Measurements from ENCODE around the gene CBFB. TPM values are rescaled to one million over a fixed set of nuclear protein-coding genes. Genes with fewer than 3 reads are reported as not detected.

Gene CBFB
- total RNA-seq, 1 donor from 2014 or later = 64.5 TPM

- DNase-seq (ENCODE audit: low read depth) = no peak
- peak overlapping the region; percentile 73 for H3K4me3 ChIP-seq (ENCODE audit: low read depth, low read length)
Measured at GRCh38 chr16:67108931-67109406, 80.0 kb downstream of the CBFB start.

GRCh38 chr16:67109407-67110135, 80.6 kb downstream of the CBFB start, which contains the start of gene PHAF1:
Gene PHAF1, plus strand, starts transcription at chr16:67109941. Its CDS starts 235 bp downstream, at chr16:67110176.
- peak; percentile 53 for DNase-seq (ENCODE audit: low read depth)
- no peaks in the 10 kb centered on the region for H3K27me3 ChIP-seq (ENCODE audit: control insufficient read depth, insufficient read depth, low read length)
- TF ChIP-seq CTCF (IDR thresholded peaks at IDR 0.05; ENCODE audit: insufficient read depth, low read length, poor library complexity, severe bottlenecking) = no peak

More at GRCh38 chr16:67108931-67109406, 80.0 kb downstream of the CBFB start:
- no peaks in the 10 kb centered on the region for H3K36me3 ChIP-seq (ENCODE audit: control insufficient read depth, insufficient read depth, low read length)
- no peak for TF ChIP-seq CTCF (IDR thresholded peaks at IDR 0.05; ENCODE audit: insufficient read depth, low read length, poor library complexity, severe bottlenecking)
- H3K27me3 ChIP-seq (ENCODE audit: control insufficient read depth, insufficient read depth, low read length) = no peaks in the 10 kb centered on the region

GRCh38 chr16:67111951-67112444, 83.0 kb downstream of the CBFB start:
- DNase-seq (ENCODE audit: low read depth) = no peak
- Histone ChIP-seq H3K27me3 (ENCODE audit: control insufficient read depth, insufficient read depth, low read length) (no peaks in the 10 kb centered on the region), H3K36me3 (ENCODE audit: control insufficient read depth, insufficient read depth, low read length) (no peaks in the 10 kb centered on the region), H3K4me3 (ENCODE audit: low read depth, low read length) (no peak overlapping the region)
- no peak for TF ChIP-seq CTCF (IDR thresholded peaks at IDR 0.05; ENCODE audit: insufficient read depth, low read length, poor library complexity, severe bottlenecking)

More at GRCh38 chr16:67109407-67110135, 80.6 kb downstream of the CBFB start, which contains the start of gene PHAF1:
- H3K4me3 ChIP-seq (ENCODE audit: low read depth, low read length) = peak within 1 kb of the TSS; percentile 73
- no peaks in the 10 kb centered on the region for H3K36me3 ChIP-seq (ENCODE audit: control insufficient read depth, insufficient read depth, low read length)

- Histone ChIP-seq H3K4me3 (ENCODE audit: low read depth, low read length) (no peak overlapping the region), H3K36me3 (ENCODE audit: control insufficient read depth, insufficient read depth, low read length) (no peaks in the 10 kb centered on the region), H3K27me3 (ENCODE audit: control insufficient read depth, insufficient read depth, low read length) (no peaks in the 10 kb centered on the region)
- no peak for TF ChIP-seq CTCF (IDR thresholded peaks at IDR 0.05; ENCODE audit: insufficient read depth, low read length, poor library complexity, severe bottlenecking)
- DNase-seq (ENCODE audit: low read depth) = no peak
Measured at GRCh38 chr16:67112591-67113399, 83.8 kb downstream of the CBFB start.

GRCh38 chr16:67114793-67115192, 85.8 kb downstream of the CBFB start:
- Histone ChIP-seq H3K36me3 (ENCODE audit: control insufficient read depth, insufficient read depth, low read length) (no peaks in the 10 kb centered on the region), H3K27me3 (ENCODE audit: control insufficient read depth, insufficient read depth, low read length) (no peaks in the 10 kb centered on the region), H3K4me3 (ENCODE audit: low read depth, low read length) (no peak overlapping the region)
- no peak for TF ChIP-seq CTCF (IDR thresholded peaks at IDR 0.05; ENCODE audit: insufficient read depth, low read length, poor library complexity, severe bottlenecking)
- no peak for DNase-seq (ENCODE audit: low read depth)

Data from kidney epithelial cell (primary cell).